Common myeloid progenitor, CD34-positive (primary cell): Measurements from ENCODE around the gene BMPR2.

Experiments
- CTCF ChIA-PET: fragments of 350-600 bp; sonication (Branson Sonifier 250); formaldehyde crosslinking; loops from one replicate; lab custom pipeline; 2021; ENCODE audit warnings: antibody characterized with exemption; lab: Charles Lee
- POLR2A ChIA-PET: fragments of 350-600 bp; sonication (Branson Sonifier 250); formaldehyde crosslinking; loops from one replicate; lab custom pipeline; 2021; ENCODE audit warnings: antibody characterized with exemption; lab: Charles Lee
- DNase-seq, 3 donors: peaks; one replicate each; pipeline versions ENCODE4 v3.0.0 to v3.0.0-alpha.2; 2013
- H3K27ac ChIP-seq, 2 experiments: 1 replicate in 1 of 2; 2 replicates in 1 of 2; pipeline ENCODE4 v1.7.0; 2013; ENCODE audit warnings: inconsistent platforms in 2 of 2, low read length in 2 of 2, mild to moderate bottlenecking in 2 of 2, low read depth in 1 of 2, moderate library complexity in 1 of 2; ENCODE audit not compliant: severe bottlenecking in 2 of 2, insufficient read depth in 1 of 2, poor library complexity in 1 of 2
- H3K27me3 ChIP-seq, 5 experiments: replicated peaks in 2 of 5; 1 replicate in 3 of 5; 2 replicates in 2 of 5; pipeline versions ENCODE4 v1.6.1 to v1.7.0; 2013; ENCODE audit warnings: low read length in 4 of 5, mild to moderate bottlenecking in 2 of 5, moderate library complexity in 2 of 5, inconsistent platforms in 1 of 5; ENCODE audit not compliant: insufficient read depth in 5 of 5, control insufficient read depth in 4 of 5
- H3K36me3 ChIP-seq, 4 experiments: 1 replicate in 2 of 4; 2 replicates in 2 of 4; pipeline versions ENCODE4 v1.6.1 to v1.7.0; 2013; ENCODE audit warnings: low read length in 3 of 4, control low read depth in 1 of 4, mild to moderate bottlenecking in 1 of 4; ENCODE audit not compliant: control insufficient read depth in 4 of 4, insufficient read depth in 4 of 4
- H3K4me1 ChIP-seq, 4 experiments: 1 replicate in 3 of 4; 2 replicates in 1 of 4; pipeline versions ENCODE4 v1.6.1 to v1.7.1; 2013; ENCODE audit warnings: low read length in 3 of 4, mild to moderate bottlenecking in 3 of 4, control low read depth in 1 of 4, inconsistent platforms in 1 of 4, moderate library complexity in 1 of 4; ENCODE audit not compliant: control insufficient read depth in 4 of 4, insufficient read depth in 4 of 4; ENCODE audit errors: control extremely low read depth in 1 of 4
- H3K4me3 ChIP-seq, 7 experiments: 1 replicate in 4 of 7; 2 replicates in 3 of 7; pipeline versions ENCODE4 v1.5.1 to v1.7.0; 2013; ENCODE audit warnings: mild to moderate bottlenecking in 7 of 7, low read length in 6 of 7, moderate library complexity in 6 of 7, inconsistent platforms in 2 of 7, low read depth in 2 of 7, control low read depth in 1 of 7; ENCODE audit not compliant: insufficient read depth in 4 of 7, control insufficient read depth in 1 of 7; ENCODE audit errors: extremely low read depth in 1 of 7
- H3K9me3 ChIP-seq, 5 experiments: 1 replicate in 4 of 5; 2 replicates in 1 of 5; pipeline versions ENCODE4 v1.6.1 to v1.7.1; 2013; ENCODE audit warnings: low read length in 4 of 5, mild to moderate bottlenecking in 2 of 5, inconsistent platforms in 1 of 5, low read depth in 1 of 5, moderate library complexity in 1 of 5; ENCODE audit not compliant: control insufficient read depth in 4 of 5, insufficient read depth in 2 of 5; ENCODE audit errors: control extremely low read depth in 1 of 5
- WGBS: methylation state at CpG from one replicate; pipeline ENCODE4 v1.1.5; 2013; ENCODE audit not compliant: insufficient coverage; 5-methylcytosine and 5-hydroxymethylcytosine counted together

BMPR2 gene

GRCh38 chr2:202444000-202444399 lies 67.9 kb downstream of the BMPR2 start:
- ChIA-PET POLR2A (interaction anchor here (0.7 kb wide), 1 partner anchor 561 kb away, joined by 3 read pairs; no protein-coding TSS in a partner anchor), CTCF (no interaction called here)
- Histone ChIP-seq H3K36me3 (no peaks in the 10 kb centered on the region), H3K4me1 (no peaks in the 10 kb centered on the region), H3K27me3 (no peaks in the 10 kb centered on the region), H3K27ac (no peak overlapping the region), H3K4me3 (no peak overlapping the region), H3K9me3 (no peaks in the 10 kb centered on the region)
- DNase-seq, result no peak
- WGBS, result 100% methylated on average over 2 of the region's 4 CpGs

GRCh38 chr2:202449344-202449743 lies 73.2 kb downstream of the BMPR2 start:
- no peak overlapping the region for H3K4me3 ChIP-seq
- DNase-seq, result no peak
- WGBS, result 100% methylated on average over 2 of the region's 3 CpGs

GRCh38 chr2:202450785-202451184 lies 74.7 kb downstream of the BMPR2 start:
- H3K27me3 ChIP-seq, result no peaks in the 10 kb centered on the region
- no peaks in the 10 kb centered on the region for H3K9me3 ChIP-seq
- CTCF ChIA-PET, result no interaction called here
- POLR2A ChIA-PET, result no interaction called here
- no peak overlapping the region for H3K27ac ChIP-seq
- no peaks in the 10 kb centered on the region for H3K4me1 ChIP-seq
- H3K36me3 ChIP-seq, result no peaks in the 10 kb centered on the region
- H3K4me3 ChIP-seq, result no peak overlapping the region
- DNase-seq, result no peak

More at GRCh38 chr2:202449344-202449743, 73.2 kb downstream of the BMPR2 start:
- H3K9me3 ChIP-seq, result no peaks in the 10 kb centered on the region
- ChIA-PET POLR2A (no interaction called here), CTCF (no interaction called here)
- no peak overlapping the region for H3K27ac ChIP-seq
- H3K27me3 ChIP-seq, result no peaks in the 10 kb centered on the region
- no peaks in the 10 kb centered on the region for H3K4me1 ChIP-seq
- no peaks in the 10 kb centered on the region for H3K36me3 ChIP-seq

GRCh38 chr2:202452744-202453143 lies 76.6 kb downstream of the BMPR2 start:
- no peaks in the 10 kb centered on the region for H3K4me1 ChIP-seq
- ChIA-PET POLR2A (no interaction called here), CTCF (no interaction called here)

GRCh38 chr2:202454536-202454935 lies 78.4 kb downstream of the BMPR2 start:
- Histone ChIP-seq H3K4me3 (no peak overlapping the region), H3K4me1 (no peaks in the 10 kb centered on the region), H3K27ac (no peak overlapping the region), H3K36me3 (no peaks in the 10 kb centered on the region), H3K9me3 (no peaks in the 10 kb centered on the region), H3K27me3 (no peaks in the 10 kb centered on the region)
- ChIA-PET POLR2A (no interaction called here), CTCF (no interaction called here)
- no peak for DNase-seq
- WGBS, result 100% methylated on average over 1 of the region's 3 CpGs

More at GRCh38 chr2:202452744-202453143, 76.6 kb downstream of the BMPR2 start:
- Histone ChIP-seq H3K27me3 (no peaks in the 10 kb centered on the region), H3K27ac (no peak overlapping the region), H3K36me3 (no peaks in the 10 kb centered on the region), H3K9me3 (no peaks in the 10 kb centered on the region), H3K4me3 (no peak overlapping the region)
- WGBS, result 91% methylated on average over 1 of the region's 1 CpG
- DNase-seq, result no peak

- ChIA-PET CTCF (no interaction called here), POLR2A (no interaction called here)
- Histone ChIP-seq H3K36me3 (no peaks in the 10 kb centered on the region), H3K4me3 (no peak overlapping the region), H3K4me1 (no peaks in the 10 kb centered on the region), H3K27me3 (no peaks in the 10 kb centered on the region), H3K27ac (no peak overlapping the region), H3K9me3 (peaks cover 0 to 3% (median 0%) of the 10 kb centered on the region in 5 experiments)
- no peak for DNase-seq
- WGBS, result no CpG with 5 or more reads among the region's 1 CpG
Measured at GRCh38 chr2:202455114-202455513, 79.0 kb downstream of the BMPR2 start.

GRCh38 chr2:202460119-202460518 lies 84.0 kb downstream of the BMPR2 start:
- H3K36me3 ChIP-seq, result no peaks in the 10 kb centered on the region
- DNase-seq, result no peak
- ChIA-PET POLR2A (no interaction called here), CTCF (no interaction called here)
- H3K27ac ChIP-seq, result no peak overlapping the region
- no CpG with 5 or more reads among the region's 2 CpGs for WGBS
- H3K27me3 ChIP-seq, result no peaks in the 10 kb centered on the region
- no peak overlapping the region for H3K4me3 ChIP-seq
- H3K4me1 ChIP-seq, result no peaks in the 10 kb centered on the region
- peaks cover 0 to 4% (median 0%) of the 10 kb centered on the region in 5 experiments for H3K9me3 ChIP-seq
